Motor neuron (in vitro differentiated cells): ENCODE measurements around the gene HAO2. TPM values are rescaled to one million over a fixed set of nuclear protein-coding genes. Genes with fewer than 3 reads are reported as not detected.

ENCODE experiments used
- ATAC-seq, 8 experiments: fragments of 200-7000 bp; cut with Tn5 transposase; replicated peaks in 6 of 8; 2 replicates each; pipeline ENCODE4 v1.8.0; 2021; ENCODE audit warnings: mild to moderate bottlenecking in 8 of 8, moderate library complexity in 8 of 8
- H3K27ac ChIP-seq, 2 donors: fragments of 250-450 bp; sonication (Bioruptor Pico); 2 replicates each; pipeline ENCODE4 v1.9.0; 2021; ENCODE audit warnings: antibody characterized with exemption in 2 of 2, mild to moderate bottlenecking in 2 of 2, moderate library complexity in 1 of 2
- H3K4me1 ChIP-seq, 2 donors: fragments of 250-450 bp; sonication (Bioruptor Pico); replicated peaks in 1 of 2; 2 replicates each; pipeline ENCODE4 v1.6.1; 2021; ENCODE audit warnings: antibody characterized with exemption in 2 of 2, mild to moderate bottlenecking in 2 of 2, moderate library complexity in 1 of 2
- H3K4me3 ChIP-seq, 5 donors: fragments of 250-450 bp; sonication (Bioruptor Pico); 2 replicates each; pipeline ENCODE4 v1.9.0; 2021; ENCODE audit warnings: antibody characterized with exemption in 5 of 5, mild to moderate bottlenecking in 5 of 5, moderate library complexity in 4 of 5
- WGBS, 10 experiments: fragments of 450-650 bp; shearing (Covaris generic); methylation state at CpG; one replicate each; pipeline ENCODE4 v1.0.0; 2022; 5-methylcytosine and 5-hydroxymethylcytosine counted together
- in situ Hi-C, 9 experiments: fragments of 400-800 bp; cut with MboI; loops; one replicate each; pipeline ENCODE4 v1.15.0; 2021; ENCODE audit warnings: low sequenced_read_pairs in 9 of 9, low pct_unique_long_range_greater_than_20kb in 2 of 9; ENCODE audit not compliant: unreplicated experiment in 9 of 9
- total RNA-seq, 8 experiments: library from RNA; unstranded; fragments of 300-600 nt; gene quantifications; 2 replicates each; pipeline versions ENCODE4 v1.2.3 to v1.2.4, GENCODE V29; 2022

The HAO2 gene
- 10 to 100 TPM in 1 of 8 experiments, under 1 TPM in 2, not detected in 5; 0.24 to 86.3 (median 0.33) TPM for total RNA-seq

GRCh38 chr1:119368554-119368953 lies at the start of gene HAO2:
HAO2 (plus strand) TSS chr1:119368785; CDS start chr1:119381086, 12,301 bp downstream.
- in situ Hi-C loops = loop anchor here in 4 of 9 experiments (10.0 kb wide), 2 partner anchors 84 to 94 kb away; no protein-coding TSS in a partner anchor
- no peak within 1 kb of the TSS for H3K4me3 ChIP-seq
- WGBS, 10 experiments = 67 to 100% (median 93%) methylated on average over 1 to 2 of the region's 2 CpGs; no CpG with 5 or more reads in 1 of the 10 experiments
- H3K27ac ChIP-seq = no peak within 1 kb of the TSS
- no peaks in the 10 kb centered on the region for H3K4me1 ChIP-seq
- ATAC-seq = no peak

- H3K27ac ChIP-seq = no peak overlapping the region
- H3K4me3 ChIP-seq = no peak overlapping the region
- H3K4me1 ChIP-seq = peaks cover 0 to 6% of the 10 kb centered on the region in 2 donors
- in situ Hi-C loops = no loop called here
- no peak for ATAC-seq
Observed at GRCh38 chr1:119320100-119320499, 48.5 kb upstream of the HAO2 start.

- Histone ChIP-seq H3K4me3 (no peak overlapping the region), H3K27ac (no peak overlapping the region), H3K4me1 (peaks cover 9 to 15% of the 10 kb centered on the region in 2 donors)
- in situ Hi-C loops = no loop called here
- ATAC-seq = peak in 4 of 8 experiments; percentile 37 to 75 (median 62)
- 8 to 81% (median 71%) methylated on average over 1 to 5 of the region's 5 CpGs; no CpG with 5 or more reads in 2 of the 10 experiments for WGBS, 10 experiments
Observed at GRCh38 chr1:119321666-119322419, 46.7 kb upstream of the HAO2 start.

- no peak overlapping the region for H3K4me3 ChIP-seq
- H3K27ac ChIP-seq = no peak overlapping the region
- ATAC-seq = no peak
- in situ Hi-C loops = no loop called here
- WGBS, 10 experiments = 77 to 100% (median 88%) methylated on average over 1 to 5 of the region's 5 CpGs
- peaks cover 16% of the 10 kb centered on the region in 2 donors for H3K4me1 ChIP-seq
Observed at GRCh38 chr1:119323216-119323982, 45.2 kb upstream of the HAO2 start.

GRCh38 chr1:119324198-119324597 lies 44.4 kb upstream of the HAO2 start:
- in situ Hi-C loops = no loop called here
- H3K4me3 ChIP-seq = no peak overlapping the region
- WGBS, 10 experiments = 57 to 100% (median 91%) methylated on average over 1 of the region's 1 CpG; no CpG with 5 or more reads in 3 of the 10 experiments
- no peak overlapping the region for H3K27ac ChIP-seq
- peaks cover 16% of the 10 kb centered on the region in 2 donors for H3K4me1 ChIP-seq
- ATAC-seq = no peak

GRCh38 chr1:119326251-119326650 lies 42.3 kb upstream of the HAO2 start:
- H3K27ac ChIP-seq = no peak overlapping the region
- ATAC-seq = no peak
- no peak overlapping the region for H3K4me3 ChIP-seq
- 0 to 100% (median 46%) methylated on average over 1 to 7 of the region's 7 CpGs; no CpG with 5 or more reads in 3 of the 10 experiments for WGBS, 10 experiments
- in situ Hi-C loops = no loop called here
- peaks cover 16% of the 10 kb centered on the region in 2 donors for H3K4me1 ChIP-seq

GRCh38 chr1:119327094-119327449 lies 41.5 kb upstream of the HAO2 start:
- in situ Hi-C loops = no loop called here
- 0 to 14% (median 3%) methylated on average over 1 to 5 of the region's 18 CpGs; no CpG with 5 or more reads in 7 of the 10 experiments for WGBS, 10 experiments
- ATAC-seq = peak; percentile 7 to 67 (median 60)
- Histone ChIP-seq H3K4me3 (peak overlapping the region in 4 of 5 donors; percentile 16 to 27 (median 18)), H3K27ac (no peak overlapping the region), H3K4me1 (peaks cover 16 to 20% of the 10 kb centered on the region in 2 donors)

- WGBS, 10 experiments = 0 to 26% (median 12%) methylated on average over 1 to 20 of the region's 34 CpGs; no CpG with 5 or more reads in 3 of the 10 experiments
- Histone ChIP-seq H3K27ac (peak overlapping the region; percentile 14 to 24), H3K4me1 (peaks cover 21 to 25% of the 10 kb centered on the region in 2 donors), H3K4me3 (peak overlapping the region; percentile 1 to 27 (median 17))
- peak; percentile 89 to 96 (median 95) for ATAC-seq
- in situ Hi-C loops = no loop called here
Observed at GRCh38 chr1:119327450-119328155, 41.0 kb upstream of the HAO2 start.

- H3K27ac ChIP-seq = no peak overlapping the region
- 46 to 94% (median 73%) methylated on average over 2 to 5 of the region's 8 CpGs; no CpG with 5 or more reads in 2 of the 10 experiments for WGBS, 10 experiments
- H3K4me3 ChIP-seq = no peak overlapping the region
- in situ Hi-C loops = no loop called here
- peak in 1 of 8 experiments; percentile 37 for ATAC-seq
- H3K4me1 ChIP-seq = peaks cover 23 to 31% of the 10 kb centered on the region in 2 donors
Observed at GRCh38 chr1:119329541-119330461, 38.8 kb upstream of the HAO2 start.

GRCh38 chr1:119330466-119331189 lies 38.0 kb upstream of the HAO2 start:
- no peak for ATAC-seq
- 71 to 100% (median 92%) methylated on average over 1 to 6 of the region's 6 CpGs for WGBS, 10 experiments
- H3K4me1 ChIP-seq = peaks cover 23 to 31% of the 10 kb centered on the region in 2 donors
- in situ Hi-C loops = no loop called here
- no peak overlapping the region for H3K27ac ChIP-seq
- no peak overlapping the region for H3K4me3 ChIP-seq

- in situ Hi-C loops = no loop called here
- H3K4me1 ChIP-seq = peaks cover 21 to 29% of the 10 kb centered on the region in 2 donors
- 33 to 94% (median 87%) methylated on average over 1 to 6 of the region's 6 CpGs for WGBS, 10 experiments
- no peak overlapping the region for H3K27ac ChIP-seq
- H3K4me3 ChIP-seq = no peak overlapping the region
- no peak for ATAC-seq
Observed at GRCh38 chr1:119331190-119331515, 37.4 kb upstream of the HAO2 start.
